ENCODE measurements around the gene CNTLN. TPM values are rescaled to one million over a fixed set of nuclear protein-coding genes. Genes with fewer than 3 reads are reported as not detected.

CNTLN gene, protein sequence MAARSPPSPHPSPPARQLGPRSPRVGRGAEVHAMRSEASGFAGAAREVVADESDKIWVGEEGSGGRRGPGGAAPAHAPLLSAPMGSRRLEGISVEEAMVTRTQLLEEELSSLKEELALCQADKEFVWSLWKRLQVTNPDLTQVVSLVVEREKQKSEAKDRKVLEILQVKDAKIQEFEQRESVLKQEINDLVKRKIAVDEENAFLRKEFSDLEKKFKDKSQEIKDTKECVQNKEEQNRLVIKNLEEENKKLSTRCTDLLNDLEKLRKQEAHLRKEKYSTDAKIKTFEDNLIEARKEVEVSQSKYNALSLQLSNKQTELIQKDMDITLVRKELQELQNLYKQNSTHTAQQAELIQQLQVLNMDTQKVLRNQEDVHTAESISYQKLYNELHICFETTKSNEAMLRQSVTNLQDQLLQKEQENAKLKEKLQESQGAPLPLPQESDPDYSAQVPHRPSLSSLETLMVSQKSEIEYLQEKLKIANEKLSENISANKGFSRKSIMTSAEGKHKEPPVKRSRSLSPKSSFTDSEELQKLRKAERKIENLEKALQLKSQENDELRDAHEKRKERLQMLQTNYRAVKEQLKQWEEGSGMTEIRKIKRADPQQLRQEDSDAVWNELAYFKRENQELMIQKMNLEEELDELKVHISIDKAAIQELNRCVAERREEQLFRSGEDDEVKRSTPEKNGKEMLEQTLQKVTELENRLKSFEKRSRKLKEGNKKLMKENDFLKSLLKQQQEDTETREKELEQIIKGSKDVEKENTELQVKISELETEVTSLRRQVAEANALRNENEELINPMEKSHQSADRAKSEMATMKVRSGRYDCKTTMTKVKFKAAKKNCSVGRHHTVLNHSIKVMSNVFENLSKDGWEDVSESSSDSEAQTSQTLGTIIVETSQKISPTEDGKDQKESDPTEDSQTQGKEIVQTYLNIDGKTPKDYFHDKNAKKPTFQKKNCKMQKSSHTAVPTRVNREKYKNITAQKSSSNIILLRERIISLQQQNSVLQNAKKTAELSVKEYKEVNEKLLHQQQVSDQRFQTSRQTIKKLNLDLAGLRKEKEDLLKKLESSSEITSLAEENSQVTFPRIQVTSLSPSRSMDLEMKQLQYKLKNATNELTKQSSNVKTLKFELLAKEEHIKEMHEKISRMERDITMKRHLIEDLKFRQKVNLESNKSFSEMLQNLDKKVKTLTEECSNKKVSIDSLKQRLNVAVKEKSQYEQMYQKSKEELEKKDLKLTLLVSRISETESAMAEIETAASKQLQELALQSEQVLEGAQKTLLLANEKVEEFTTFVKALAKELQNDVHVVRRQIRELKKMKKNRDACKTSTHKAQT (N-terminal part only)
- total RNA-seq (2022; extraction: Qiagen RNA extraction; ENCODE audit: low read depth): 4.4 to 5.9 TPM (median 5.7 TPM) in 5 replicates

GRCh38 chr9:17134396-17135294, at the start of gene CNTLN:
CNTLN (plus strand) TSS chr9:17135040; CDS start chr9:17135066, 26 bp downstream.

Measured in A549 treated with GW870086 at 1 μM for 4 hours (cell line).